Measurements from ENCODE around the gene DGKZ.

DNA sequence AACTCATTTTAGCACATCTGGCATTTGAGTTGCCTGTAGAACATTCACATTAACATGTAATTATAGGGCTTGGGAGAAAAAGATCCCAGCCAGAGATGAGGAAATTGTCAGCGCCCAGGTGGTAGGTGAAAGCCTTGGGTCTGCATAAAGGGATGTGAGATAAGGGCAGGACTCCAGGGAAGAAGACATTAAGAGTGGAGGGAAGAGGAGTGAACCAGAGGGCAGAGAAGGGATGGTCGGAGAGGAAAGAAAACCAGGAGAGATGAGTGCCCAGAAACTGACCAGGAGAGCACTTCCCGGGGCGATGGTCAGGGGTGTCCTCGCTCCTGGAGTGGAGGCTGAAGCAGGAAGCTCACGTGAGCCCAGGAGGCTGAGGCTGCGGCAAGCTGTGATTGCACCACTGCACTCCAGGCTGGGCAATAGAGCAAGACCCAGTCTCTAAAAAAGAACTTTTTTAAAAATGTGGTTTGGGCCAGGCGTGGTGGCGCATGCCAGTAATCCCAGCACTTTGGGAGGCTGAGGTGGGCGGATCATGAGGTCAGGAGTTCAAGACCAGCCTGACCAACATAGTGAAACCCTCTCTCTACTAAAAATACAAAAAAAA lies 20.3 kb upstream of the DGKZ start:
- no peak for TF ChIP-seq SUZ12 (IDR thresholded peaks at IDR 0.05; ENCODE audit: extremely low read depth, insufficient read depth, insufficient read length)
- TF ChIP-seq YY1 (IDR thresholded peaks at IDR 0.05; ENCODE audit: insufficient read depth, insufficient read length), result no peak

Data from NT2/D1 (cell line).